ENCODE measurements around the gene ATP6AP1.

Gene ATP6AP1

GRCh38 chrX:154430916-154431315 lies 2.4 kb downstream of the ATP6AP1 start:
- DNase-seq (ENCODE audit: low read depth): no peak

GRCh38 chrX:154431341-154431740 lies 2.9 kb downstream of the ATP6AP1 start:
- no peak for DNase-seq (ENCODE audit: low read depth)

GRCh38 chrX:154432210-154432609 lies 3.7 kb downstream of the ATP6AP1 start:
- no peak for DNase-seq (ENCODE audit: low read depth)

GRCh38 chrX:154433605-154434004 lies 5.1 kb downstream of the ATP6AP1 start:
- no peak for DNase-seq (ENCODE audit: low read depth)

- DNase-seq (ENCODE audit: low read depth): no peak
Measured at GRCh38 chrX:154434394-154435168, 6.1 kb downstream of the ATP6AP1 start.

GRCh38 chrX:154435171-154435733 lies 6.8 kb downstream of the ATP6AP1 start:
- DNase-seq (ENCODE audit: low read depth): no peak

GRCh38 chrX:154436374-154436982 lies 8.0 kb downstream of the ATP6AP1 start:
- DNase-seq (ENCODE audit: low read depth): no peak

- DNase-seq (ENCODE audit: low read depth): no peak
Measured at GRCh38 chrX:154436983-154437752, 8.7 kb downstream of the ATP6AP1 start, which contains the start of gene GDI1. GDI1 (plus strand) TSS chrX:154437154; CDS start chrX:154437255, 101 bp downstream.

GRCh38 chrX:154437971-154438893 lies 9.8 kb downstream of the ATP6AP1 start:
- DNase-seq (ENCODE audit: low read depth): no peak

GRCh38 chrX:154439841-154440240 lies 11.4 kb downstream of the ATP6AP1 start:
- DNase-seq (ENCODE audit: low read depth): no peak

GRCh38 chrX:154440623-154441357 lies 12.3 kb downstream of the ATP6AP1 start:
- DNase-seq (ENCODE audit: low read depth): no peak

- DNase-seq (ENCODE audit: low read depth): no peak
Measured at GRCh38 chrX:154441564-154441963, 13.1 kb downstream of the ATP6AP1 start.

GRCh38 chrX:154441984-154442707 lies 13.7 kb downstream of the ATP6AP1 start:
- no peak for DNase-seq (ENCODE audit: low read depth)

- DNase-seq (ENCODE audit: low read depth): no peak
Measured at GRCh38 chrX:154443479-154443910, 15.0 kb downstream of the ATP6AP1 start.

GRCh38 chrX:154443992-154444754 lies 15.7 kb downstream of the ATP6AP1 start, which contains the start of gene FAM50A:
FAM50A (plus strand) TSS chrX:154444141; CDS start chrX:154444236, 95 bp downstream.
- no peak for DNase-seq (ENCODE audit: low read depth)

- no peak for DNase-seq (ENCODE audit: low read depth)
Measured at GRCh38 chrX:154444755-154445246, 16.3 kb downstream of the ATP6AP1 start.

- no peak for DNase-seq (ENCODE audit: low read depth)
Measured at GRCh38 chrX:154445776-154446175, 17.3 kb downstream of the ATP6AP1 start.

- DNase-seq (ENCODE audit: low read depth): no peak
Measured at GRCh38 chrX:154446430-154446829, 18.0 kb downstream of the ATP6AP1 start.

- DNase-seq (ENCODE audit: low read depth): no peak
Measured at GRCh38 chrX:154448484-154448883, 20.0 kb downstream of the ATP6AP1 start.

All from HS-5 (cell line).